GM12864 (cell line): Measurements from ENCODE around the gene ANKZF1.

Experiments used
- DNase-seq: peaks from one replicate; pipeline ENCODE4 v3.0.0-alpha.2; 2011; ENCODE audit warnings: low read depth
- H3K4me3 ChIP-seq: 2 replicates; pipeline ENCODE4 v1.5.1; 2011; ENCODE audit warnings: mild to moderate bottlenecking, low read depth, low read length, control low read depth
- TF ChIP-seq, protein P1 (sequence below): IDR thresholded peaks from 2 replicates; pipeline ENCODE4 v1.5.1; 2011; ENCODE audit warnings: low read depth, mild to moderate bottlenecking, moderate library complexity, low read length, control low read depth, inconsistent platforms; ENCODE audit errors: missing control alignments

The ANKZF1 gene

DNA sequence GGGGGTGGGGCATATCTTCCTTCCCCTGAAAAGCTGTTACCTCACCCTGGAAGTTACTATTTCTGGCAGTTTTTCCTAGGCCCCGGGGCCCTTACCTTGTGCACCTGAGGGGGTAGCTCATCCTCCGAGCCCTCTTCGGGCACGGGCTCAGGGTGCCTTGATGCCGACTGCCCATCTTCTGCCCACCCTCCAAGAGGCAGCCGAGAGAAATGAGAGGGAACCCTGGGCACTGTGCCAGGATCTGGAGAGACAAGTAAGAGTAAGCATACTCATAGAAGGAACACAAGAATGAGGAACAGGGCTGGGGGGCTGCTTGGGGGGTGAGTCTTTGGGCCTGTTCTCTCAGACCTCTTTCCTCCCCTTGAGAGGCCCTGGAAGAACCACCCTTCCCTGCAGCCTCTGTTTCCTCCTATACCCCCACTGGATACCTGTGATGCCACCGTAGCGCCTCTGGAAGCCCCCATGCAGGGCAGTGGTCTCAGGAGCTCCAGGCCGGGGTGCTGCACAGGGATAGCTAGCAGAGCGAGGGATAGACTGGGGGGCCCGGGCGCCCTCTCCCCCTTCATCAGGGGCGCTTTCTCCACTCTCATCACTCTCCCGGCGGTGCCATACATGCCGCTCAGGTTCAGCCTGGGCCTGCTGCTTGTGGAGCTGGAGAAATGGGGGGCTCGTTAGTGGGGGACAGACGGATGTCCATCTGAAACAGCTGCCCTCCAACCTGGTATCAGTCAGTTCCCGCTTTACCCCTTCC lies 8.8 kb upstream of the ANKZF1 start:
- TF ChIP-seq, protein P1, sequence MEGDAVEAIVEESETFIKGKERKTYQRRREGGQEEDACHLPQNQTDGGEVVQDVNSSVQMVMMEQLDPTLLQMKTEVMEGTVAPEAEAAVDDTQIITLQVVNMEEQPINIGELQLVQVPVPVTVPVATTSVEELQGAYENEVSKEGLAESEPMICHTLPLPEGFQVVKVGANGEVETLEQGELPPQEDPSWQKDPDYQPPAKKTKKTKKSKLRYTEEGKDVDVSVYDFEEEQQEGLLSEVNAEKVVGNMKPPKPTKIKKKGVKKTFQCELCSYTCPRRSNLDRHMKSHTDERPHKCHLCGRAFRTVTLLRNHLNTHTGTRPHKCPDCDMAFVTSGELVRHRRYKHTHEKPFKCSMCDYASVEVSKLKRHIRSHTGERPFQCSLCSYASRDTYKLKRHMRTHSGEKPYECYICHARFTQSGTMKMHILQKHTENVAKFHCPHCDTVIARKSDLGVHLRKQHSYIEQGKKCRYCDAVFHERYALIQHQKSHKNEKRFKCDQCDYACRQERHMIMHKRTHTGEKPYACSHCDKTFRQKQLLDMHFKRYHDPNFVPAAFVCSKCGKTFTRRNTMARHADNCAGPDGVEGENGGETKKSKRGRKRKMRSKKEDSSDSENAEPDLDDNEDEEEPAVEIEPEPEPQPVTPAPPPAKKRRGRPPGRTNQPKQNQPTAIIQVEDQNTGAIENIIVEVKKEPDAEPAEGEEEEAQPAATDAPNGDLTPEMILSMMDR: no peak
- H3K4me3 ChIP-seq: no peak overlapping the region
- DNase-seq: no peak

DNA sequence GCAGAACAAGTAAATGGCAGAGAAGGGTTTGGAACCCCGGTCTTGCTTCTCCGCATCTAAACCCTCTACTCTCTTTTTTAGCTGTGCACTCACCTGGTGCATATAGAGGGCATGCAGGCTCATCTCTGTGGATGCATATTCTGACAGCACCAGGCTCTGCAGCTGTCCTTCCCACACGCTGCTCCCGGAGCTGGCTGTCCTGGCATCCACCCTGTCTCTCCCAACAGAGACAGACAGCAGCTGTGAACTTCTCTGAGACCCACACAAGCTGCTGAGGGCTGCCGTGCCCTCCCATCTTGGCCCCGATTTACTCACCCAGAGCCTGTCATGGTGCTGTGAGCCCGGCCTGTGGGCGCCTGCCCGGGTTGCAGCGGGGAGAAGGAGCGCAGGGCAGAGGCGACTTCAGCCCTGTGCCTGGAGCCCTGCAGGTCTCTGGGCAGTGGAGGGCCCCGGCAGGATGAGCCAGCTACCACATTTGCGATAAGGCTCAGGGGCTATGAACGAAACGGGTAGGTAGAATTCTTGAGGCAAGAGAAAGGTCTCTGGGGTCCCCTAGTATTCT lies 7.6 kb upstream of the ANKZF1 start:
- no peak overlapping the region for H3K4me3 ChIP-seq
- DNase-seq: no peak
- TF ChIP-seq, protein P1: no peak

DNA sequence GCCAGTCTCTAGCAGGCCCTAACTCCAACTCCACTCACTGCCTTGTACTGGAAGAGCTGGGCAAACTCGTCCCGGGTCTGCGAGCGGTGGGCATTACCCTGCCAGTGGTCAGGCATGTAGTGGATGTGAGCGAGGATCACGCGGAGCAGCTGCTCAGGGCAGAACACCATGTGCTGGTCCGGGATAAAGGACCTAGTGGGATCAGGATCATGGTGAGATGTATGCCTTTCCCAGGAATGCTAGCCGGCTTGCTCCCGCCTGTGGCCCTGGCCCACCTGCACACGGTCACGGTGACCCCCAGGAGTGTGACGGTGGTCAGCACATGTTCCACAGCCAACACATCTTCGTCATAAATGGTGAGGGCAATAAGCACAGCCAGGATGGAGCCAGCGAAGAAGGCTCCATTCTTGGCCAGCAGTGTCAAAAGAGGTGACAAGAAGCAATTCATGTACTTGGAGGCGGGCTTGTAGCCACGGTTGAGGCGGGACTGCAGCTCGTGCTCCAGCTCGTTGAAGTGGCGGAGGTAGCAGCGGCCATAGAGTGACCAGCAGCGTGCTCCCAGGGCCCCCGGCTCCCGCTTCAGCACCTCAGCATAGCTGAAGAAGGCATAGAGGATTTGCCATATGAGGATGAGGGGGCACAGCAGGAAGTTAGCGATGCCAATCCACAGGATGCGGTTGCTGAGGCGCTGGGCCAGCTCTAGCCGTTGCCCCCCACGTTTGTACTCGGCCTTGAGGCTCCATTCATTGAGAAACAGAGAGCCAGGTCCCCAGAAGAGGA lies 5.6 kb upstream of the ANKZF1 start:
- TF ChIP-seq, protein P1: no peak
- no peak overlapping the region for H3K4me3 ChIP-seq
- DNase-seq: no peak

DNA sequence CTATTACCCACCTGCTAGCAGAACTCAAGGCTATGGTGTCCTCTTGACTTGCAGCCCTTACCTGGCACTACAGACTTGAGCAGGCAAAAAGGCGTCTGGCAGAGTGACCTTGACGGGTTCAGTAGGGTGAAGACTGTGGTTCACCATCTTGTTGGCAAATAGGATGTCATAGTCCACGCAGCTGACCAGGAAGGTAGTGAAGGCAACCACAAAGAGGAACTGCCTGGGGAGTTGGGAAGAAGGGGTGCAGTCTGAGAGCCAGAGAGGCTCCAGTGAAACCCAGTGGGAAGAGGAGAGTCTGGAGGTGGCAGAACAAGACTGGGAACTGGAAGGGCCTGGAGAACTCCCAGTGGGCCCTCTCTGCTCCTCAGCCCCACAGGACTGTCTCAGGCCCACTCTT lies 4.3 kb upstream of the ANKZF1 start:
- TF ChIP-seq, protein P1: no peak
- no peak for DNase-seq
- no peak overlapping the region for H3K4me3 ChIP-seq

DNA sequence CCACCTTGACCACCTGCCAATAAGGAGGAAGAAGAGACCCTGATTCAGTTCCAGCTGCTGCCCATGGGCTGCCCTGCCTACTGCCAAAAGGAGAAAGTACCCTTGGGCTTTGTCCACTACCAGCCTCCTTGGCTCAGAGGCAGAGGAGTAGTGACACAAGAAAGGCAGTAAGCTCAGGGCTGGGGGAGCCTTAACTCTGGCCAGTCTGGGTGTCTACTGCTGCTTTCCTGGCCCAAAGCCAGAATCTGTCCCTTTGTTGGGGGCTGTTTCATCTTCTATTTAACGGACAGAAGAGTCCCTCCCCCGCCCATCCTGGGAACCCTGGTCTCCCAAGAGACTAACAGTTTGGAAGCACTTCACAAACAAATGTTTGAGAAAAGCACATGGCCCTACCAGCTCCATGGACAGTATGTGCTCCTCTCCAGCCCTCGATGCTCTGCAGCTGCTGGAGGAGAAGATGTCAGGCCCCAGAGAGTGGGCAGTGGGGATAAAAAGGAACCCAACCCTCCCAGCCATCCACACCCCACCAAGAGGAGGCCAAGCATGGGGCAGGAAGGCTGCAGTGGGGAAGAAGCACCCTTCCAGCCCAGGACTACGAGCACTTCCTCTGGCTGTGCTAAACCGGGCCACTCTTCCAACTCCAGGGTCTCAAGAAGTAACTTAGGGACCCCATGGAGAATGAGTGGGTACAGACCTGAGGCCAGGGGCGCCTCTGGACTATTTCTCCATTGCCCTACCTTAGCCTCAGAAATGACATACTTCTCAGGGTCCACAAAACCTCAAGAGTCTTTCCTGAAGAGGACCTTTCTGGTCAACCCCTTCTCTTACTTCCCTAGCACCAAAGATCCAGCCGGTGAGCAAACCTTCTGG lies 1.3 kb upstream of the ANKZF1 start:
- TF ChIP-seq, protein P1: no peak
- peak overlapping the region; percentile 80 for H3K4me3 ChIP-seq
- no peak for DNase-seq

DNA sequence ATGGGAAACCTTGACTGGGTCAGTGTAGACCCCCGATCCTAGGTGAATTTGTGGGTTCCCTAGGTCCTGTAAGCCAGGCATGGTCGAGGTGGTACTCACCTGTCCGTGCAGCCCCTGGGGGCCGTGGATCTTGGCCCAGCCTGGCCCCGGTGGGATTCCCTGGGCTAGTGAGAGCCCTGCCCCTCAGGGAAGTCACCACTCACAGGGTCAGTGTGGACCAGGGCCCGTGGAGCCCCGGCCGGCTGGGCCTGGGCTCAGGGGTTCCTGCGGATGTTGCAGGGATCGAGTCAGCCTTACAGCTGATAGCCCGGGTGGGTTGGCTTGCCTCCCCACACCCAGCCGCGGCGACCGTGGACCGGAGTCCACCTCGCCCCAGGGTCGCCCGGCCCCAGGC lies 698 bp upstream of the ANKZF1 start:
- TF ChIP-seq, protein P1: no peak
- DNase-seq: no peak
- H3K4me3 ChIP-seq: peak overlapping the region; percentile 80
